C4-2B (cell line): ENCODE data around the gene CGREF1.

Source experiments
- CTCF ChIP-seq: fragments of 450-650 bp; conservative IDR thresholded peaks from 2 replicates; pipeline ENCODE4 v1.5.1; 2017; ENCODE audit warnings: mild to moderate bottlenecking
- ZFX ChIP-seq: fragments of 450-650 bp; IDR thresholded peaks from 2 replicates; pipeline ENCODE4 v1.6.1; 2017

GRCh38 chr2:27126252-27126710 lies 7.4 kb upstream of the CGREF1 start:
- TF ChIP-seq CTCF (no peak), ZFX (no peak)
